ENCODE data around the gene ADGRL1.

The ADGRL1 gene

GRCh38 chr19:14175351-14175792 is 30.6 kb downstream of the ADGRL1 start:
- DNase-seq (ENCODE audit: low read depth, low spot score) = no peak
- no peaks in the 10 kb centered on the region for H3K27me3 ChIP-seq (ENCODE audit: control insufficient read depth, insufficient read depth, low read length)
- no peak overlapping the region for H3K4me3 ChIP-seq (ENCODE audit: low read length)
- no peaks in the 10 kb centered on the region for H3K9me3 ChIP-seq (ENCODE audit: control insufficient read depth, insufficient read depth, low read length)
- no peak overlapping the region for H3K27ac ChIP-seq (ENCODE audit: low read length)
- no peaks in the 10 kb centered on the region for H3K4me1 ChIP-seq (ENCODE audit: control insufficient read depth, insufficient read depth, low read length)
- 100% methylated on average over 3 of the region's 6 CpGs for WGBS (ENCODE audit: insufficient coverage, insufficient read length)
- peaks cover 31% of the 10 kb centered on the region for H3K36me3 ChIP-seq (ENCODE audit: control insufficient read depth, insufficient read depth, low read length)

GRCh38 chr19:14174883-14175282 is 31.1 kb downstream of the ADGRL1 start:
- no CpG with 5 or more reads among the region's 9 CpGs for WGBS (ENCODE audit: insufficient coverage, insufficient read length)
- H3K9me3 ChIP-seq (ENCODE audit: control insufficient read depth, insufficient read depth, low read length) = no peaks in the 10 kb centered on the region
- H3K27me3 ChIP-seq (ENCODE audit: control insufficient read depth, insufficient read depth, low read length) = no peaks in the 10 kb centered on the region
- H3K36me3 ChIP-seq (ENCODE audit: control insufficient read depth, insufficient read depth, low read length) = peaks cover 35% of the 10 kb centered on the region
- DNase-seq (ENCODE audit: low read depth, low spot score) = no peak
- H3K27ac ChIP-seq (ENCODE audit: low read length) = no peak overlapping the region
- H3K4me3 ChIP-seq (ENCODE audit: low read length) = no peak overlapping the region
- no peaks in the 10 kb centered on the region for H3K4me1 ChIP-seq (ENCODE audit: control insufficient read depth, insufficient read depth, low read length)

DNA sequence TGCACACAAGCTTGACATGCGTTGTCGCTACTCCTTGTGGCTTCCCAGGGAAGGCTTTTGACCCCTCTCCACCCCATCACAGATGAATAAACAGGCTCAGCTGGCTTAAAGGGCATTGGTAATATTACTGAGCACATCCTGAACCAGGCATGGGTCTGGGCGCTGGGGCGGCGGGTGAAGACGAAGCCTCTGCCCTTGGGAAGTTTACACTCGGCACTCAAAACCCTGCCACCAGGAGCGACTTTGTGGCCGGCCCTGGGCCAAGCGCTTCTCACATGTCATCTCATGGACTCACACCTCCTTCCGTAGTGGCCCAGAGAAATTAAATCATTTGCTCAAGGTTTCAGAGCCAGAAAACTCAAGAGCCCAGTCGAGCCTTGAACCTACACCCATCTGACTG is 37.0 kb downstream of the ADGRL1 start:
- no CpG with 5 or more reads among the region's 12 CpGs for WGBS (ENCODE audit: insufficient coverage, insufficient read length)
- Histone ChIP-seq H3K27ac (ENCODE audit: low read length) (no peak overlapping the region), H3K4me1 (ENCODE audit: control insufficient read depth, insufficient read depth, low read length) (no peaks in the 10 kb centered on the region; the same call in 1 of the 2 replicates), H3K36me3 (ENCODE audit: control insufficient read depth, insufficient read depth, low read length) (peaks cover 27% of the 10 kb centered on the region), H3K4me3 (ENCODE audit: low read length) (no peak overlapping the region), H3K9me3 (ENCODE audit: control insufficient read depth, insufficient read depth, low read length) (no peaks in the 10 kb centered on the region), H3K27me3 (ENCODE audit: control insufficient read depth, insufficient read depth, low read length) (no peaks in the 10 kb centered on the region)
- no peak for DNase-seq (ENCODE audit: low read depth, low spot score)

- Histone ChIP-seq H3K27me3 (ENCODE audit: control insufficient read depth, insufficient read depth, low read length) (no peaks in the 10 kb centered on the region), H3K36me3 (ENCODE audit: control insufficient read depth, insufficient read depth, low read length) (peaks cover 26% of the 10 kb centered on the region), H3K4me3 (ENCODE audit: low read length) (no peak overlapping the region), H3K4me1 (ENCODE audit: control insufficient read depth, insufficient read depth, low read length) (no peaks in the 10 kb centered on the region; the same call in 1 of the 2 replicates), H3K27ac (ENCODE audit: low read length) (no peak overlapping the region), H3K9me3 (ENCODE audit: control insufficient read depth, insufficient read depth, low read length) (no peaks in the 10 kb centered on the region)
- no peak for DNase-seq (ENCODE audit: low read depth, low spot score)
- WGBS (ENCODE audit: insufficient coverage, insufficient read length) = no CpG with 5 or more reads among the region's 19 CpGs
These were observed 37.6 kb downstream of the ADGRL1 start for GRCh38 chr19:14168259-14168972.

DNA sequence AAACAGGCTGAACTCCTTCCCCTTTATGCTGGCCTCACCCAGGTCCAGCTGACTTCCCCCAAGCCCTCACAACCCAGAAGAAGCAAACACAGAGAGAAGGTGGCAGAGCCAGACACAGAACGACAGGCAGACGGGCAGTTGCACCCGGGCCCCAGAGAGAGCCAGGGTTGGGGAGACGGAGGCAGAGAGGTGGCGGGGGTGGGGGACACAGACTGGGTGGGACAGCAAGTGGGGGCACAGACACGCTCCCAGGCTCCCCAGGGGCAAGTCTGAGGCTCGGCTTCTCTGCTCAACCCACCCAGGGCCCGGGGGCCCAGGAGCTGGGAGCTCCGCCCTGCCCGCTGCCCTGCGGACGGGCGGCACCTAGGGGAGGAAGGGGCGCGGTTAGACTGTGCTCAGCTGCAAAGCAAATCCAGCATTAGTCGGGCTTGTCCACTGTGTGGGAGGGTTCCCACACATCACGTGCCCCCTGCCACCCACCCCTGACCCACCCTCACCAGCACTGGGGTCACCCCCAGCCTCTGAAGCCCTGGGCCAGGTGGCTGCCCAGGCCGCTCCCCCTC is 38.3 kb downstream of the ADGRL1 start:
- H3K36me3 ChIP-seq (ENCODE audit: control insufficient read depth, insufficient read depth, low read length) = peaks cover 31% of the 10 kb centered on the region
- no peaks in the 10 kb centered on the region; the same call in 1 of the 2 replicates for H3K4me1 ChIP-seq (ENCODE audit: control insufficient read depth, insufficient read depth, low read length)
- H3K9me3 ChIP-seq (ENCODE audit: control insufficient read depth, insufficient read depth, low read length) = no peaks in the 10 kb centered on the region

GRCh38 chr19:14166999-14167575 is 38.9 kb downstream of the ADGRL1 start:
- Histone ChIP-seq H3K27ac (ENCODE audit: low read length) (no peak overlapping the region), H3K4me1 (ENCODE audit: control insufficient read depth, insufficient read depth, low read length) (no peaks in the 10 kb centered on the region; the same call in 1 of the 2 replicates), H3K9me3 (ENCODE audit: control insufficient read depth, insufficient read depth, low read length) (no peaks in the 10 kb centered on the region), H3K4me3 (ENCODE audit: low read length) (no peak overlapping the region), H3K36me3 (ENCODE audit: control insufficient read depth, insufficient read depth, low read length) (peaks cover 33% of the 10 kb centered on the region), H3K27me3 (ENCODE audit: control insufficient read depth, insufficient read depth, low read length) (no peaks in the 10 kb centered on the region)
- DNase-seq (ENCODE audit: low read depth, low spot score) = no peak
- no CpG with 5 or more reads among the region's 12 CpGs for WGBS (ENCODE audit: insufficient coverage, insufficient read length)

More for the DNA sequence above, 38.3 kb downstream of the ADGRL1 start:
- H3K27ac ChIP-seq (ENCODE audit: low read length) = no peak overlapping the region
- WGBS (ENCODE audit: insufficient coverage, insufficient read length) = no CpG with 5 or more reads among the region's 18 CpGs
- no peak overlapping the region; the same call in 1 of the 2 replicates for H3K4me3 ChIP-seq (ENCODE audit: low read length)
- no peak for DNase-seq (ENCODE audit: low read depth, low spot score)
- H3K27me3 ChIP-seq (ENCODE audit: control insufficient read depth, insufficient read depth, low read length) = no peaks in the 10 kb centered on the region

GRCh38 chr19:14165990-14166830 is 39.8 kb downstream of the ADGRL1 start:
- WGBS (ENCODE audit: insufficient coverage, insufficient read length) = no CpG with 5 or more reads among the region's 20 CpGs
- no peak overlapping the region for H3K4me3 ChIP-seq (ENCODE audit: low read length)

GRCh38 chr19:14164724-14165493 is 41.1 kb downstream of the ADGRL1 start:
- WGBS (ENCODE audit: insufficient coverage, insufficient read length) = no CpG with 5 or more reads among the region's 16 CpGs
- H3K36me3 ChIP-seq (ENCODE audit: control insufficient read depth, insufficient read depth, low read length) = peaks cover 32% of the 10 kb centered on the region

More at GRCh38 chr19:14165990-14166830, 39.8 kb downstream of the ADGRL1 start:
- H3K36me3 ChIP-seq (ENCODE audit: control insufficient read depth, insufficient read depth, low read length) = peaks cover 33% of the 10 kb centered on the region
- DNase-seq (ENCODE audit: low read depth, low spot score) = no peak
- H3K9me3 ChIP-seq (ENCODE audit: control insufficient read depth, insufficient read depth, low read length) = no peaks in the 10 kb centered on the region
- no peaks in the 10 kb centered on the region; the same call in 1 of the 2 replicates for H3K4me1 ChIP-seq (ENCODE audit: control insufficient read depth, insufficient read depth, low read length)
- no peaks in the 10 kb centered on the region for H3K27me3 ChIP-seq (ENCODE audit: control insufficient read depth, insufficient read depth, low read length)
- no peak overlapping the region for H3K27ac ChIP-seq (ENCODE audit: low read length)

GRCh38 chr19:14164082-14164481 is 41.9 kb downstream of the ADGRL1 start:
- Histone ChIP-seq H3K9me3 (ENCODE audit: control insufficient read depth, insufficient read depth, low read length) (no peaks in the 10 kb centered on the region), H3K36me3 (ENCODE audit: control insufficient read depth, insufficient read depth, low read length) (peaks cover 36% of the 10 kb centered on the region), H3K27ac (ENCODE audit: low read length) (no peak overlapping the region), H3K4me1 (ENCODE audit: control insufficient read depth, insufficient read depth, low read length) (no peaks in the 10 kb centered on the region; the same call in 1 of the 2 replicates), H3K4me3 (ENCODE audit: low read length) (no peak overlapping the region), H3K27me3 (ENCODE audit: control insufficient read depth, insufficient read depth, low read length) (no peaks in the 10 kb centered on the region)
- no peak for DNase-seq (ENCODE audit: low read depth, low spot score)
- WGBS (ENCODE audit: insufficient coverage, insufficient read length) = no CpG with 5 or more reads among the region's 11 CpGs

More at GRCh38 chr19:14164724-14165493, 41.1 kb downstream of the ADGRL1 start:
- Histone ChIP-seq H3K4me3 (ENCODE audit: low read length) (no peak overlapping the region), H3K27me3 (ENCODE audit: control insufficient read depth, insufficient read depth, low read length) (no peaks in the 10 kb centered on the region), H3K4me1 (ENCODE audit: control insufficient read depth, insufficient read depth, low read length) (no peaks in the 10 kb centered on the region; the same call in 1 of the 2 replicates), H3K27ac (ENCODE audit: low read length) (no peak overlapping the region), H3K9me3 (ENCODE audit: control insufficient read depth, insufficient read depth, low read length) (no peaks in the 10 kb centered on the region)
- DNase-seq (ENCODE audit: low read depth, low spot score) = no peak

Measured in iPS DF 6.9 (cell line).